MCF 10A (cell line): ENCODE measurements around the gene ARRB1. TPM values are rescaled to one million over a fixed set of nuclear protein-coding genes. Genes with fewer than 3 reads are reported as not detected.

Experiments used
- BruUV-seq: library from RNA; stranded (reverse); fragments of 400-500 nt; replicated peaks from 2 replicates; lab custom pipeline; 2021; lab: Mats Ljungman, UMichigan
- CTCF ChIA-PET: fragments of 300-600 bp; sonication (Branson Sonifier 250); formaldehyde crosslinking; extraction: SDS; loops from one replicate; lab custom pipeline; 2021; ENCODE audit warnings: antibody characterized with exemption, inconsistent platforms; lab: Yijun Ruan, JAX
- POLR2A ChIA-PET: fragments of 300-600, 350-650 bp; sonication (Branson Sonifier 250); formaldehyde crosslinking; extraction: SDS; loops from one replicate; lab custom pipeline; 2020; ENCODE audit warnings: antibody characterized with exemption, inconsistent platforms; lab: Yijun Ruan, JAX
- DNase-seq: peaks from one replicate; pipeline ENCODE4 v3.0.0-alpha.2; 2018; ENCODE audit not compliant: unreplicated experiment
- H3K27ac Mint-ChIP-seq: one replicate; pipeline ENCODE4 v1.8.0; 2022; ENCODE audit warnings: mild to moderate bottlenecking, low read depth, mixed read lengths; ENCODE audit not compliant: unreplicated experiment
- H3K27me3 Mint-ChIP-seq: one replicate; pipeline ENCODE4 v1.8.0; 2022; ENCODE audit warnings: mixed read lengths; ENCODE audit not compliant: insufficient read depth, unreplicated experiment
- H3K36me3 Mint-ChIP-seq: one replicate; pipeline ENCODE4 v1.8.0; 2022; ENCODE audit warnings: mild to moderate bottlenecking, moderate library complexity, mixed read lengths; ENCODE audit not compliant: insufficient read depth, unreplicated experiment
- H3K4me1 Mint-ChIP-seq: one replicate; pipeline ENCODE4 v1.8.0; 2022; ENCODE audit warnings: mixed read lengths; ENCODE audit not compliant: insufficient read depth, unreplicated experiment
- H3K4me3 Mint-ChIP-seq: one replicate; pipeline ENCODE4 v1.8.0; 2022; ENCODE audit warnings: mild to moderate bottlenecking, moderate library complexity, mixed read lengths; ENCODE audit not compliant: unreplicated experiment
- H3K9me3 Mint-ChIP-seq: one replicate; pipeline ENCODE4 v1.8.0; 2022; ENCODE audit warnings: mixed read lengths; ENCODE audit not compliant: unreplicated experiment
- intact Hi-C: fragments of 100-400 bp; cut with micrococcal nuclease; formaldehyde crosslinking; loops from 2 replicates; pipeline ENCODE4 v1.14.1; 2022
- total RNA-seq: library from RNA; stranded (reverse); gene quantifications from 2 replicates; pipeline ENCODE4 v1.2.3, GENCODE V29; 2022
- TF ChIP-seq, protein P1 (sequence below): fragments of 200-600 bp; IDR thresholded peaks from one replicate; pipeline ENCODE4 v1.8.0; 2022; ENCODE audit warnings: antibody characterized with exemption, mild to moderate bottlenecking; ENCODE audit not compliant: unreplicated experiment

The ARRB1 gene
- total RNA-seq, 1 experiment from 2014 or later: 0.98 TPM

GRCh38 chr11:75342231-75342918 lies 9.1 kb downstream of the ARRB1 start:
- CTCF ChIA-PET: interaction anchor here (0.9 to 4.4 kb wide), 4 partner anchors 13 to 62 kb away, joined by 3 to 22 read pairs (median 6); no protein-coding TSS in a partner anchor
- Mint-ChIP-seq H3K36me3 (peaks cover 11% of the 10 kb centered on the region), H3K27me3 (no peaks in the 10 kb centered on the region), H3K4me3 (no peak overlapping the region), H3K4me1 (peaks cover 28% of the 10 kb centered on the region), H3K27ac (no peak overlapping the region), H3K9me3 (no peaks in the 10 kb centered on the region)
- TF ChIP-seq, protein P1, sequence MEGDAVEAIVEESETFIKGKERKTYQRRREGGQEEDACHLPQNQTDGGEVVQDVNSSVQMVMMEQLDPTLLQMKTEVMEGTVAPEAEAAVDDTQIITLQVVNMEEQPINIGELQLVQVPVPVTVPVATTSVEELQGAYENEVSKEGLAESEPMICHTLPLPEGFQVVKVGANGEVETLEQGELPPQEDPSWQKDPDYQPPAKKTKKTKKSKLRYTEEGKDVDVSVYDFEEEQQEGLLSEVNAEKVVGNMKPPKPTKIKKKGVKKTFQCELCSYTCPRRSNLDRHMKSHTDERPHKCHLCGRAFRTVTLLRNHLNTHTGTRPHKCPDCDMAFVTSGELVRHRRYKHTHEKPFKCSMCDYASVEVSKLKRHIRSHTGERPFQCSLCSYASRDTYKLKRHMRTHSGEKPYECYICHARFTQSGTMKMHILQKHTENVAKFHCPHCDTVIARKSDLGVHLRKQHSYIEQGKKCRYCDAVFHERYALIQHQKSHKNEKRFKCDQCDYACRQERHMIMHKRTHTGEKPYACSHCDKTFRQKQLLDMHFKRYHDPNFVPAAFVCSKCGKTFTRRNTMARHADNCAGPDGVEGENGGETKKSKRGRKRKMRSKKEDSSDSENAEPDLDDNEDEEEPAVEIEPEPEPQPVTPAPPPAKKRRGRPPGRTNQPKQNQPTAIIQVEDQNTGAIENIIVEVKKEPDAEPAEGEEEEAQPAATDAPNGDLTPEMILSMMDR: no peak
- no TSS peak for BruUV-seq
- DNase-seq: no peak
- intact Hi-C loops: no loop called here
- POLR2A ChIA-PET: no interaction called here

- POLR2A ChIA-PET: interaction anchor here (1.0 kb wide), 2 partner anchors 11 to 30 kb away, joined by 3 read pairs; no protein-coding TSS in a partner anchor
- CTCF ChIA-PET: interaction anchor here (4.4 kb wide), 1 partner anchor 44 kb away, joined by 22 read pairs; no protein-coding TSS in a partner anchor
- BruUV-seq: no TSS peak
- no peaks in the 10 kb centered on the region for H3K9me3 Mint-ChIP-seq
- H3K4me3 Mint-ChIP-seq: no peak overlapping the region
- H3K27me3 Mint-ChIP-seq: no peaks in the 10 kb centered on the region
- H3K36me3 Mint-ChIP-seq: peaks cover 11% of the 10 kb centered on the region
- H3K4me1 Mint-ChIP-seq: peaks cover 30% of the 10 kb centered on the region
- TF ChIP-seq, protein P1: no peak
- H3K27ac Mint-ChIP-seq: no peak overlapping the region
- no peak for DNase-seq
- intact Hi-C loops: no loop called here
Measured at GRCh38 chr11:75341612-75342011, 9.8 kb downstream of the ARRB1 start.

- no peak overlapping the region for H3K4me3 Mint-ChIP-seq
- peak overlapping the region; percentile 12 for H3K27ac Mint-ChIP-seq
- intact Hi-C loops: no loop called here
- no peak for DNase-seq
- TF ChIP-seq, protein P1: no peak
- H3K36me3 Mint-ChIP-seq: peaks cover 11% of the 10 kb centered on the region
- peaks cover 28% of the 10 kb centered on the region for H3K4me1 Mint-ChIP-seq
- no TSS peak for BruUV-seq
- ChIA-PET POLR2A (no interaction called here), CTCF (interaction anchor here (0.6 to 4.4 kb wide), 8 partner anchors 13 to 1151 kb away, joined by 3 to 22 read pairs (median 5); no protein-coding TSS in a partner anchor)
- H3K9me3 Mint-ChIP-seq: no peaks in the 10 kb centered on the region
- no peaks in the 10 kb centered on the region for H3K27me3 Mint-ChIP-seq
Measured at GRCh38 chr11:75339685-75340409, 11.6 kb downstream of the ARRB1 start.

- Mint-ChIP-seq H3K27ac (no peak overlapping the region), H3K9me3 (no peaks in the 10 kb centered on the region), H3K36me3 (peaks cover 6% of the 10 kb centered on the region), H3K4me1 (peaks cover 28% of the 10 kb centered on the region), H3K27me3 (no peaks in the 10 kb centered on the region), H3K4me3 (no peak overlapping the region)
- ChIA-PET POLR2A (no interaction called here), CTCF (interaction anchor here (1.0 to 4.0 kb wide), 3 partner anchors 12 to 58 kb away, joined by 4 to 18 read pairs (median 7); no protein-coding TSS in a partner anchor)
- no peak for DNase-seq
- BruUV-seq: no TSS peak
- TF ChIP-seq, protein P1: no peak
- intact Hi-C loops: no loop called here
Measured at GRCh38 chr11:75338516-75339208, 12.8 kb downstream of the ARRB1 start.
